GM12865 (cell line): ENCODE data around the gene LENEP.

ENCODE experiments used
- DNase-seq: peaks from one replicate; pipeline ENCODE4 v3.0.0; 2010; ENCODE audit warnings: low read depth
- H3K4me3 ChIP-seq: 2 replicates; pipeline ENCODE4 v1.5.1; 2011; ENCODE audit warnings: mild to moderate bottlenecking, low read depth, low read length, control low read depth
- CTCF ChIP-seq: IDR thresholded peaks from 2 replicates; pipeline ENCODE4 v1.5.1; 2011; ENCODE audit warnings: low read length, control low read depth, low read depth, inconsistent platforms; ENCODE audit not compliant: insufficient read depth; ENCODE audit errors: missing control alignments

The LENEP gene

GRCh38 chr1:155042789-155043188 lies 49.4 kb downstream of the LENEP start:
- no peak for DNase-seq
- TF ChIP-seq CTCF, result no peak
- H3K4me3 ChIP-seq, result no peak overlapping the region

- DNase-seq, result no peak
- no peak overlapping the region for H3K4me3 ChIP-seq
- no peak for TF ChIP-seq CTCF
Measured at GRCh38 chr1:155043301-155043702, 49.9 kb downstream of the LENEP start.

GRCh38 chr1:155043793-155044192 lies 50.4 kb downstream of the LENEP start:
- H3K4me3 ChIP-seq, result no peak overlapping the region
- no peak for DNase-seq
- TF ChIP-seq CTCF, result no peak
